SK-N-SH treated with all-trans-retinoic acid at 6 μM for 48 hours (cell line): Measurements from ENCODE around the gene IFT25.

ENCODE experiments used
- ATAC-seq: fragments of 200-7000 bp; cut with Tn5 transposase; 3 replicates; pipeline ENCODE4 v1.9.1; 2020; ENCODE audit warnings: mild to moderate bottlenecking, moderate library complexity
- ARNTL ChIP-seq: fragments of 450-650 bp; formaldehyde crosslinking; IDR thresholded peaks from 2 replicates; pipeline ENCODE4 v1.5.0; 2020; ENCODE audit warnings: low read depth, mild to moderate bottlenecking, moderate library complexity, borderline replicate concordance
- BACH2 ChIP-seq: fragments of 250-450 bp; sonication (Bioruptor Pico); IDR thresholded peaks from 2 replicates; pipeline ENCODE4 v1.9.0; 2021; ENCODE audit warnings: mild to moderate bottlenecking, borderline replicate concordance
- CSDC2 ChIP-seq: fragments of 250-450 bp; sonication (Bioruptor Pico); IDR thresholded peaks from 2 replicates; pipeline ENCODE4 v1.5.0; 2020; ENCODE audit warnings: mild to moderate bottlenecking, moderate library complexity
- ESRRG ChIP-seq: fragments of 250-450 bp; sonication (Bioruptor Pico); IDR thresholded peaks from 2 replicates; pipeline ENCODE4 v1.6.1; 2021; ENCODE audit warnings: mild to moderate bottlenecking
- GLIS3 ChIP-seq: fragments of 250-450 bp; sonication (Bioruptor Pico); IDR thresholded peaks from 2 replicates; pipeline ENCODE4 v1.5.0; 2020; ENCODE audit warnings: mild to moderate bottlenecking, moderate library complexity
- OSR1 ChIP-seq: fragments of 250-450 bp; sonication (Bioruptor Pico); IDR thresholded peaks from 2 replicates; pipeline ENCODE4 v1.8.0; 2022; ENCODE audit warnings: moderate library complexity, mild to moderate bottlenecking, inconsistent platforms
- POU6F1 ChIP-seq: fragments of 250-450 bp; sonication (Bioruptor Pico); IDR thresholded peaks from 2 replicates; pipeline ENCODE4 v1.8.0; 2021; ENCODE audit warnings: low read depth, mild to moderate bottlenecking, moderate library complexity, borderline replicate concordance
- PPARA ChIP-seq: fragments of 250-450 bp; sonication (Bioruptor Pico); IDR thresholded peaks from 2 replicates; pipeline ENCODE4 v1.5.0; 2020; ENCODE audit warnings: mild to moderate bottlenecking, borderline replicate concordance
- SNAI2 ChIP-seq: fragments of 250-450 bp; sonication (Bioruptor Pico); IDR thresholded peaks from 2 replicates; pipeline ENCODE4 v1.5.0; 2020; ENCODE audit warnings: mild to moderate bottlenecking, moderate library complexity
- TCF4 ChIP-seq: fragments of 250-450 bp; sonication (Bioruptor Pico); IDR thresholded peaks from 2 replicates; pipeline ENCODE4 v1.8.0; 2021; ENCODE audit warnings: mild to moderate bottlenecking, moderate library complexity, borderline replicate concordance
- TOX ChIP-seq: fragments of 250-450 bp; sonication (Bioruptor Pico); IDR thresholded peaks from 2 replicates; pipeline ENCODE4 v1.8.0; 2021; ENCODE audit warnings: mild to moderate bottlenecking, moderate library complexity, borderline replicate concordance
- ZC3H10 ChIP-seq: fragments of 250-450 bp; sonication (Bioruptor Pico); IDR thresholded peaks from 2 replicates; pipeline ENCODE4 v1.5.1; 2021; ENCODE audit warnings: mild to moderate bottlenecking, moderate library complexity
- ZFP3 ChIP-seq: fragments of 250-450 bp; sonication (Bioruptor Pico); IDR thresholded peaks from 2 replicates; pipeline ENCODE4 v1.5.0; 2020; ENCODE audit warnings: mild to moderate bottlenecking, moderate library complexity
- ZFP30 ChIP-seq: fragments of 450-650 bp; formaldehyde crosslinking; IDR thresholded peaks from 2 replicates; pipeline ENCODE4 v1.5.0; 2022; ENCODE audit warnings: mild to moderate bottlenecking, moderate library complexity
- ZNF565 ChIP-seq: fragments of 450-650 bp; formaldehyde crosslinking; conservative IDR thresholded peaks from 2 replicates; pipeline ENCODE4 v1.5.0; 2020; ENCODE audit warnings: low read depth, mild to moderate bottlenecking, moderate library complexity
- ZNF70 ChIP-seq: fragments of 450-650 bp; formaldehyde crosslinking; IDR thresholded peaks from 2 replicates; pipeline ENCODE4 v1.5.0; 2020; ENCODE audit warnings: mild to moderate bottlenecking, moderate library complexity
- ZNF8 ChIP-seq: fragments of 450-650 bp; formaldehyde crosslinking; IDR thresholded peaks from 2 replicates; pipeline ENCODE4 v1.5.0; 2020; ENCODE audit warnings: mild to moderate bottlenecking, moderate library complexity
- TF ChIP-seq, protein P1 (sequence below): fragments of 250-450 bp; sonication (Bioruptor Pico); IDR thresholded peaks from 2 replicates; pipeline ENCODE4 v1.5.1; 2021; ENCODE audit warnings: mild to moderate bottlenecking, moderate library complexity
- TF ChIP-seq, protein P2 (sequence below): fragments of 250-450 bp; sonication (Bioruptor Pico); IDR thresholded peaks from 2 replicates; pipeline ENCODE4 v1.5.1; 2020; ENCODE audit warnings: low read depth, mild to moderate bottlenecking, moderate library complexity
- TF ChIP-seq, protein P3 (sequence below): fragments of 250-450 bp; sonication (Bioruptor Pico); IDR thresholded peaks from 2 replicates; pipeline ENCODE4 v1.8.0; 2020; ENCODE audit warnings: mild to moderate bottlenecking, moderate library complexity, borderline replicate concordance
- TF ChIP-seq, protein P4 (sequence below): fragments of 250-450 bp; sonication (Bioruptor Pico); IDR thresholded peaks from 2 replicates; pipeline ENCODE4 v1.5.0; 2020; ENCODE audit warnings: mild to moderate bottlenecking, moderate library complexity

The IFT25 gene

DNA sequence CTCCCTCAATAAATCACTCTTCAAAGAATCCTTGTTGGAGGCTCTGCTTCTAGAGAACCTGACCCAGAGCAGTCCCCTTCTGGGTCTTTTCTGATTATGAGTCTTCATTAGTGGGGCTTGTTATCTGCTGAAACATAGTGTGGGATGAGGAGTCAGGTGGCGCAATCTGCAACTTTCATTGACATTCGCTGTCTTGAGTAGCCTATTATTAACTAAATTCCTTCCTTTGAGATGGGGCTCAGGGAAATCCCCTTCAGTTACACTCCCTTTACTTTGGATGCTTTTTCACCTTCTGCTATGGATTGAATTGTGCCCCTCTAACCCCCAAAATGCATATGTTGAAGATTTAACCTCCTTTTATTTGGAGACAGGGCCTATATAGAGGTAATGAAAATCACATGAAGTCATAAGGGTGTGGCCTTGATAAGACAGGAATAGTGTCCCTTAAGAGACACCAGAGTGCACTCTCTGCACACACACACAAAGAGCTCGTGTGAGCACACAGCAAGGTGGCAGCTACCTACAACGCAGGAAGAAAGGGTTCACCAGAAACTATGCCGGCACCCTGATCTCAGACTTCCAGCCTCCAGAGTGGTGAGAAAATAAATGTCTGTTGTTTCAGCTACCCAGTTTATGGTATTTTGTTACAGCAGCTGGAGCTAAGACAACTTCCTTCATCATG, 32.0 kb downstream of the IFT25 start:
- ATAC-seq: no peak
- no peak for TF ChIP-seq ZNF70 (CRISPR knock-in tag)
- TF ChIP-seq ARNTL (CRISPR knock-in tag): no peak
- TF ChIP-seq TCF4: no peak
- TF ChIP-seq GLIS3 (CRISPR knock-in tag): no peak
- TF ChIP-seq SNAI2: no peak
- no peak for TF ChIP-seq ZNF8 (CRISPR knock-in tag)
- no peak for TF ChIP-seq TOX (CRISPR knock-in tag)
- TF ChIP-seq, all 23 proteins: peak for 0

- no peak for ATAC-seq
- no peak for TF ChIP-seq ZFP3 (CRISPR knock-in tag)
- TF ChIP-seq PPARA (CRISPR knock-in tag): no peak
- TF ChIP-seq TCF4: no peak
- no peak for TF ChIP-seq BACH2 (CRISPR knock-in tag)
- TF ChIP-seq POU6F1: no peak
- TF ChIP-seq, protein P1, sequence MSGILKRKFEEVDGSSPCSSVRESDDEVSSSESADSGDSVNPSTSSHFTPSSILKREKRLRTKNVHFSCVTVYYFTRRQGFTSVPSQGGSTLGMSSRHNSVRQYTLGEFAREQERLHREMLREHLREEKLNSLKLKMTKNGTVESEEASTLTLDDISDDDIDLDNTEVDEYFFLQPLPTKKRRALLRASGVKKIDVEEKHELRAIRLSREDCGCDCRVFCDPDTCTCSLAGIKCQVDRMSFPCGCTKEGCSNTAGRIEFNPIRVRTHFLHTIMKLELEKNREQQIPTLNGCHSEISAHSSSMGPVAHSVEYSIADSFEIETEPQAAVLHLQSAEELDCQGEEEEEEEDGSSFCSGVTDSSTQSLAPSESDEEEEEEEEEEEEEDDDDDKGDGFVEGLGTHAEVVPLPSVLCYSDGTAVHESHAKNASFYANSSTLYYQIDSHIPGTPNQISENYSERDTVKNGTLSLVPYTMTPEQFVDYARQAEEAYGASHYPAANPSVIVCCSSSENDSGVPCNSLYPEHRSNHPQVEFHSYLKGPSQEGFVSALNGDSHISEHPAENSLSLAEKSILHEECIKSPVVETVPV (CRISPR knock-in tag): no peak
- TF ChIP-seq GLIS3 (CRISPR knock-in tag): no peak
Observed at GRCh38 chr1:53911442-53911841, 34.1 kb downstream of the IFT25 start.

DNA sequence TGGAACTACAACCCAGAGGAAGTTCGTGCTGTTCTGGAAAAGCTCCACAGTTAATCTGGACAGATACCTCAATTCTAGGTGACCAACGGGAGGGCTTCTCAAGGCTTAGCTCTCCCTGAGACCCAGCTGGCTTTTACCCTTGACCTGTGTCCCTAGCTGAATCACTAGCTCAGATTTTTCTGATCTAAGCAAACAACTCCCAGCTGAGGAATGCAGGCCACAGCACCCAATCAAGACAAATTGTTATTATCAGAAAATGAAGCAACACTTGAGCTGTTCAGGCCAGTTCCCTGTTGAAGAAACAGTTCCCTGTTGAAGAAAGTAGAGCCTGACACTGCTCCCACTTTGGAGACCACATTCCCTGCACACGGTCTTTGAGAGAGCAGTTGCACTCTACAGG, 35.6 kb downstream of the IFT25 start:
- TF ChIP-seq ZNF565 (CRISPR knock-in tag) (no peak), TOX (CRISPR knock-in tag) (no peak), ARNTL (CRISPR knock-in tag) (no peak), CSDC2 (CRISPR knock-in tag) (no peak), TCF4 (no peak), BACH2 (CRISPR knock-in tag) (no peak), PPARA (CRISPR knock-in tag) (no peak)
- TF ChIP-seq, protein P2, sequence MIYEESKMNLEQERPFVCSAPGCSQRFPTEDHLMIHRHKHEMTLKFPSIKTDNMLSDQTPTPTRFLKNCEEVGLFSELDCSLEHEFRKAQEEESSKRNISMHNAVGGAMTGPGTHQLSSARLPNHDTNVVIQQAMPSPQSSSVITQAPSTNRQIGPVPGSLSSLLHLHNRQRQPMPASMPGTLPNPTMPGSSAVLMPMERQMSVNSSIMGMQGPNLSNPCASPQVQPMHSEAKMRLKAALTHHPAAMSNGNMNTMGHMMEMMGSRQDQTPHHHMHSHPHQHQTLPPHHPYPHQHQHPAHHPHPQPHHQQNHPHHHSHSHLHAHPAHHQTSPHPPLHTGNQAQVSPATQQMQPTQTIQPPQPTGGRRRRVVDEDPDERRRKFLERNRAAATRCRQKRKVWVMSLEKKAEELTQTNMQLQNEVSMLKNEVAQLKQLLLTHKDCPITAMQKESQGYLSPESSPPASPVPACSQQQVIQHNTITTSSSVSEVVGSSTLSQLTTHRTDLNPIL (CRISPR knock-in tag): no peak
- TF ChIP-seq, protein P3, sequence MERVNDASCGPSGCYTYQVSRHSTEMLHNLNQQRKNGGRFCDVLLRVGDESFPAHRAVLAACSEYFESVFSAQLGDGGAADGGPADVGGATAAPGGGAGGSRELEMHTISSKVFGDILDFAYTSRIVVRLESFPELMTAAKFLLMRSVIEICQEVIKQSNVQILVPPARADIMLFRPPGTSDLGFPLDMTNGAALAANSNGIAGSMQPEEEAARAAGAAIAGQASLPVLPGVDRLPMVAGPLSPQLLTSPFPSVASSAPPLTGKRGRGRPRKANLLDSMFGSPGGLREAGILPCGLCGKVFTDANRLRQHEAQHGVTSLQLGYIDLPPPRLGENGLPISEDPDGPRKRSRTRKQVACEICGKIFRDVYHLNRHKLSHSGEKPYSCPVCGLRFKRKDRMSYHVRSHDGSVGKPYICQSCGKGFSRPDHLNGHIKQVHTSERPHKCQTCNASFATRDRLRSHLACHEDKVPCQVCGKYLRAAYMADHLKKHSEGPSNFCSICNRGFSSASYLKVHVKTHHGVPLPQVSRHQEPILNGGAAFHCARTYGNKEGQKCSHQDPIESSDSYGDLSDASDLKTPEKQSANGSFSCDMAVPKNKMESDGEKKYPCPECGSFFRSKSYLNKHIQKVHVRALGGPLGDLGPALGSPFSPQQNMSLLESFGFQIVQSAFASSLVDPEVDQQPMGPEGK: no peak
- ATAC-seq: no peak

- ATAC-seq: no peak
- no peak for TF ChIP-seq POU6F1
- no peak for TF ChIP-seq ZFP30 (CRISPR knock-in tag)
- no peak for TF ChIP-seq ESRRG
- no peak for TF ChIP-seq TCF4
- TF ChIP-seq, protein P4, sequence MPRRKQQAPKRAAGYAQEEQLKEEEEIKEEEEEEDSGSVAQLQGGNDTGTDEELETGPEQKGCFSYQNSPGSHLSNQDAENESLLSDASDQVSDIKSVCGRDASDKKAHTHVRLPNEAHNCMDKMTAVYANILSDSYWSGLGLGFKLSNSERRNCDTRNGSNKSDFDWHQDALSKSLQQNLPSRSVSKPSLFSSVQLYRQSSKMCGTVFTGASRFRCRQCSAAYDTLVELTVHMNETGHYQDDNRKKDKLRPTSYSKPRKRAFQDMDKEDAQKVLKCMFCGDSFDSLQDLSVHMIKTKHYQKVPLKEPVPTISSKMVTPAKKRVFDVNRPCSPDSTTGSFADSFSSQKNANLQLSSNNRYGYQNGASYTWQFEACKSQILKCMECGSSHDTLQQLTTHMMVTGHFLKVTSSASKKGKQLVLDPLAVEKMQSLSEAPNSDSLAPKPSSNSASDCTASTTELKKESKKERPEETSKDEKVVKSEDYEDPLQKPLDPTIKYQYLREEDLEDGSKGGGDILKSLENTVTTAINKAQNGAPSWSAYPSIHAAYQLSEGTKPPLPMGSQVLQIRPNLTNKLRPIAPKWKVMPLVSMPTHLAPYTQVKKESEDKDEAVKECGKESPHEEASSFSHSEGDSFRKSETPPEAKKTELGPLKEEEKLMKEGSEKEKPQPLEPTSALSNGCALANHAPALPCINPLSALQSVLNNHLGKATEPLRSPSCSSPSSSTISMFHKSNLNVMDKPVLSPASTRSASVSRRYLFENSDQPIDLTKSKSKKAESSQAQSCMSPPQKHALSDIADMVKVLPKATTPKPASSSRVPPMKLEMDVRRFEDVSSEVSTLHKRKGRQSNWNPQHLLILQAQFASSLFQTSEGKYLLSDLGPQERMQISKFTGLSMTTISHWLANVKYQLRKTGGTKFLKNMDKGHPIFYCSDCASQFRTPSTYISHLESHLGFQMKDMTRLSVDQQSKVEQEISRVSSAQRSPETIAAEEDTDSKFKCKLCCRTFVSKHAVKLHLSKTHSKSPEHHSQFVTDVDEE (CRISPR knock-in tag): no peak
- no peak for TF ChIP-seq ZC3H10 (CRISPR knock-in tag)
- TF ChIP-seq BACH2 (CRISPR knock-in tag): no peak
- TF ChIP-seq ARNTL (CRISPR knock-in tag): no peak
- TF ChIP-seq OSR1 (CRISPR knock-in tag): no peak
- TF ChIP-seq ZNF565 (CRISPR knock-in tag): no peak
- no peak for TF ChIP-seq ZNF70 (CRISPR knock-in tag)
- no peak for TF ChIP-seq ZFP3 (CRISPR knock-in tag)
- no peak for TF ChIP-seq CSDC2 (CRISPR knock-in tag)
- TF ChIP-seq, protein P1 (CRISPR knock-in tag): no peak
Observed at GRCh38 chr1:53906121-53906520, 39.4 kb downstream of the IFT25 start.
